HEK293T (cell line): ENCODE data around the gene SYNPR.

Experiments
- ARNT ChIP-seq: fragments of 450-650 bp; IDR thresholded peaks from 2 replicates; pipeline ENCODE4 v1.6.1; 2017; ENCODE audit warnings: mild to moderate bottlenecking
- BHLHE40 ChIP-seq: fragments of 450-650 bp; IDR thresholded peaks from 2 replicates; pipeline ENCODE4 v1.6.1; 2016; ENCODE audit warnings: mild to moderate bottlenecking, moderate library complexity, borderline replicate concordance
- ELF4 ChIP-seq: fragments of 450-650 bp; IDR thresholded peaks from 2 replicates; pipeline ENCODE4 v1.6.1; 2017; ENCODE audit warnings: antibody characterized with exemption
- FOXA1 ChIP-seq: fragments of 450-650 bp; IDR thresholded peaks from 2 replicates; pipeline ENCODE4 v1.6.1; 2016; ENCODE audit warnings: mild to moderate bottlenecking
- FOXM1 ChIP-seq: fragments of 450-650 bp; IDR thresholded peaks from 2 replicates; pipeline ENCODE4 v1.6.1; 2017; ENCODE audit warnings: mild to moderate bottlenecking, borderline replicate concordance
- HDGF ChIP-seq: fragments of 450-650 bp; IDR thresholded peaks from 2 replicates; pipeline ENCODE4 v1.6.1; 2017; ENCODE audit warnings: antibody characterized with exemption, borderline replicate concordance
- LEF1 ChIP-seq: fragments of 450-650 bp; IDR thresholded peaks from 2 replicates; pipeline ENCODE4 v1.6.1; 2017; ENCODE audit warnings: mild to moderate bottlenecking, borderline replicate concordance
- SUZ12 ChIP-seq: fragments of 450-650 bp; IDR thresholded peaks from 2 replicates; pipeline ENCODE4 v1.6.1; 2016; ENCODE audit warnings: mild to moderate bottlenecking
- ZNF384 ChIP-seq: fragments of 450-650 bp; IDR thresholded peaks from 2 replicates; pipeline ENCODE4 v1.6.1; 2016
- TF ChIP-seq, protein P1 (sequence below): fragments of 450-650 bp; IDR thresholded peaks from 2 replicates; pipeline ENCODE4 v1.6.1; 2016

DNA sequence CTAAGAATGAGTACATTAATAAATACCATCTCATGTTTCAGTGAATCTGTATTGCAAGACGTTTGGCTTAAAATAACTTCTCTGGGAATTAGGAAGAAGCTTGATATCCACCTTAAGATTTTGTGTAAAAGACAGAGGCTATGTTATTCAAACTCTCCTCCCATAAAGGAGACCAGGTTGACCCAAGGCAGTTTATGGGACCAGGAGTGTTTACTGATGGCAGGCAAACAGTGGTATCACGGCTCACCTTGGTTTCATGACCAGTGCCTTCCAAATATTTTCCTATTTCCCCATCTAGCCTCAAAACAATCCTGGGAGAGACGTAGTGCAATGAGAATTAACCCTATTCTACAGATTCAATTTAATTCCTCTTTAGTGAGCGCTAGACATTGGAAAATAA lies 284.2 kb downstream of the SYNPR start:
- no peak for TF ChIP-seq ZNF384
- no peak for TF ChIP-seq ARNT
- TF ChIP-seq, protein P1, sequence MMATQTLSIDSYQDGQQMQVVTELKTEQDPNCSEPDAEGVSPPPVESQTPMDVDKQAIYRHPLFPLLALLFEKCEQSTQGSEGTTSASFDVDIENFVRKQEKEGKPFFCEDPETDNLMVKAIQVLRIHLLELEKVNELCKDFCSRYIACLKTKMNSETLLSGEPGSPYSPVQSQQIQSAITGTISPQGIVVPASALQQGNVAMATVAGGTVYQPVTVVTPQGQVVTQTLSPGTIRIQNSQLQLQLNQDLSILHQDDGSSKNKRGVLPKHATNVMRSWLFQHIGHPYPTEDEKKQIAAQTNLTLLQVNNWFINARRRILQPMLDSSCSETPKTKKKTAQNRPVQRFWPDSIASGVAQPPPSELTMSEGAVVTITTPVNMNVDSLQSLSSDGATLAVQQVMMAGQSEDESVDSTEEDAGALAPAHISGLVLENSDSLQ = no peak
- TF ChIP-seq ELF4 = no peak
- no peak for TF ChIP-seq SUZ12
- TF ChIP-seq BHLHE40 = no peak
- TF ChIP-seq HDGF = no peak
- no peak for TF ChIP-seq FOXM1
- TF ChIP-seq FOXA1 = no peak
- TF ChIP-seq LEF1 = no peak
